Posterior cingulate gyrus (tissue), 11 donors: ENCODE measurements around the gene CASP3.
"Not testable (repeated sequence)": the region's sequence is repeated elsewhere in the genome, so short reads cannot be mapped to it uniquely, and the experiment has no call there.

Experiments used
- DNase-seq, 10 donors: peaks; one replicate each; pipeline versions ENCODE4 v3.0.0 to v3.0.0-alpha.2; 2020 to 2021; ENCODE audit warnings: mixed read lengths in 3 of 10
- intact Hi-C: fragments of 100-400 bp; cut with DNase I; formaldehyde crosslinking; loops from one replicate; pipeline ENCODE4 v1.15.1; 2023

The CASP3 gene

GRCh38 chr4:184599492-184600135 lies 49.6 kb downstream of the CASP3 start:
- intact Hi-C loops, result no loop called here
- no peak for DNase-seq

- no peak for DNase-seq
- intact Hi-C loops, result no loop called here
Observed at GRCh38 chr4:184598753-184599491, 50.3 kb downstream of the CASP3 start.

DNA sequence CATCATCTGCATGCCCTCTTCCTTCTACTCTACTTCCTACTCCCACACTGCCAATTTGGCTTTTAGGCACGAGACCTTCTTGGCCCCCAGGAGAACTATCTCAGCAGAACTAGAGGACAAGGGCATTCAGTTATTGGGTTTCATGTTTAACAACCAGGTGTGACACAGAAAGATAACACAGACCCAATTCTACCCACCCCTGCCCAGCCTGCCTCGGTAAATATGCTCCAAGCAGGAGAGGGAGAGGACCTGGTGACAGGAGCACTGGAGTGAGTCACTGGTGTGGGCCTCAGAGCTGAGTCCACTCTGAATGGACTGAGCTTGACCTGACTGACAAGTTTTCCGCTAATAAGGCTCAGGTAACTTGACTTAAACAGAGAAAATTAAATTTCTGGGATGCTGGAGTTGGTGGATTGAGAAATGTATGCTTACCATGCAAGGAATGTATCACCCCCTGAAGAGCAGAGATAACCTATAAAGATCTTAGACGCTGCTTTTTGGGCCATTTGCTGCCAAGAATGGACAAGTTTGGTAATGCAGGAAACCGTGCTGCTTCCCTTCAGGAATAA lies 52.5 kb downstream of the CASP3 start:
- intact Hi-C loops, result no loop called here
- DNase-seq, result no peak

DNA sequence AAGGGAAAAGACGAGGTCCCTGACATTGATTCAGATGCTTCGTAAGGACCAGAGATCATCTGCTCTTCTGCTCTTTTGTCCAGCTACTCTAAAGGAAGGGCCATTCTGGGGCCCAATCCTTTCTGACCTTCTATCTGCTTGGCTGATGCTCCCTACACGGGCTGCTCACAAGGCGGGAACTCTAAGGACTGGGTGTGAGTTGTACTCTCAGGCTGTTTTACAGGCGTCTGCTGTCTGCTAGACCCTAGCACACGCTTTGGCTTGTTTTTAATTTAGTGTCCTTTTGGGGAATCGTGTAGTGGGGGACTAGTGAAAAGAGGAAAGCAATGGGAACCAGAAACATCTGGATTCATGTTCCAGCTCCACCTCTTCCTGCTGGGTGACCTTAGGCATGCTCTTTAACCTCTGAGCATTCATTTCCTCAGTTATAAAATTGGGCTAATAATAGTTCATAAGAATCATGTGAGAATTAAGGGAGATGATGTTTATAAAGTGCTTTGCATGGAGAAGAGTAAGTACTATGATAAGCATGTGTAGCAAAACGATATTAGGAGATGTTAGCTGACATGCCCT lies 53.1 kb downstream of the CASP3 start:
- no peak for DNase-seq
- intact Hi-C loops, result no loop called here

DNA sequence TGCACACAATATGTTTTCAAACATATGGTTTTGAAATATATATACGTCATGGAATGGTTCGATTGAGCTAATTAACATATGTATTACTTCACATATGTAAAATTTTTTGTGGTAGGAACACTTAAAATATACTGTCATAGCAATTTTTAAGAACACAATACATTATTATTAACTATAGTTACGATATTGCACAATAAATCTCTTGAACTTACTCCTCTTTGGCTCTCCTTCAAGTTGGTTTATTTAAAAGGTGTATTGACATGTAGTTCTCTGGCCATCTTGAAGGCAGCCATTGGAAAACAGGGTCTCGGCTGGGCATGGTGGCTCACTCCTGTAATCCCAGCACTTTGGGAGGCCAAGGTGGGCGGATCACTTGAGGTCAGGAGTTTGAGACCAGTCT lies 53.8 kb downstream of the CASP3 start:
- no peak for DNase-seq
- intact Hi-C loops, result no loop called here

DNA sequence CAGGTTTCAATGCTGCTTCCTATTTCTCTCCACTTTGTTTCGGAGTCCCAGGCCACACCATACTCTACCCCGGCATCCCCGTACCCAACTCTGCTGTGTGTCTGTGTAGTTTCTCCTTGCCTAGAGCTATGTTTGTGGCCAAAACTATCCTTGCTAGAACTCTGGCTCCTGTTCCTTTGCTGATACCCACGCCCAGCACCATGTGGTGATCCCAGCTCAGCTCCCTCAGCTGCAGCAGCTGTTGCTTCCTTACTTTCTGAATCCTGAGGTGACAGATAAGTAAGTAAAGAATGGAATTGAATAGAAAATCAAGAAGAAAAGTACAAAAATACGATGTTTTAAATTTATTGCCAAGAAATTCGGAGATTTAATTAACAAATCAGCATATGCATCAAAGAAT lies 55.8 kb downstream of the CASP3 start:
- DNase-seq, result no peak
- intact Hi-C loops, result no loop called here

GRCh38 chr4:184591747-184592270 lies 57.4 kb downstream of the CASP3 start:
- DNase-seq, result not testable (repeated sequence)

GRCh38 chr4:184591070-184591677 lies 58.1 kb downstream of the CASP3 start:
- DNase-seq, result no peak
- intact Hi-C loops, result no loop called here

More at GRCh38 chr4:184591747-184592270, 57.4 kb downstream of the CASP3 start:
- intact Hi-C loops, result not testable (repeated sequence)

DNA sequence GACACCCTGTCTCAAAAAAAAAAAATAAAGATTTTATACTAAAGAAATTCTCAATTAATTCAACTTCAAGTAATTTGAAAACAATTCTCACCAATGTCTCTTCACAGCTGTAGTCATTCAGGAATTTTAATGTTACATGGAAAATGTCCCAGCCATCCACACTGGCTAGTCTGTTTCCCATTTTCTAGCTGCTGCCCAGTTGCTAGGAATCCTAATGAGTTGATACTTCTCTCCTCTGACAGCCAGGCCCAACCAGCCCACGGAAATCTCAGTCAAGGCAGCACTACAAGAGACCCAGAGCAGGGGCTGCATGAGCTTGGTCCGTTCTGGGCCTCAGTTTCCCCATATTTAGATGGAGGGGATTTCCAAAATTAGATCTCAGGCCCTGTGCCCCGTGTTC lies 59.1 kb downstream of the CASP3 start:
- peak in 1 of 10 donors; percentile 12 for DNase-seq
- intact Hi-C loops, result no loop called here

GRCh38 chr4:184588893-184589292 lies 60.4 kb downstream of the CASP3 start:
- DNase-seq, result peak in 1 of 10 donors; percentile 13

DNA sequence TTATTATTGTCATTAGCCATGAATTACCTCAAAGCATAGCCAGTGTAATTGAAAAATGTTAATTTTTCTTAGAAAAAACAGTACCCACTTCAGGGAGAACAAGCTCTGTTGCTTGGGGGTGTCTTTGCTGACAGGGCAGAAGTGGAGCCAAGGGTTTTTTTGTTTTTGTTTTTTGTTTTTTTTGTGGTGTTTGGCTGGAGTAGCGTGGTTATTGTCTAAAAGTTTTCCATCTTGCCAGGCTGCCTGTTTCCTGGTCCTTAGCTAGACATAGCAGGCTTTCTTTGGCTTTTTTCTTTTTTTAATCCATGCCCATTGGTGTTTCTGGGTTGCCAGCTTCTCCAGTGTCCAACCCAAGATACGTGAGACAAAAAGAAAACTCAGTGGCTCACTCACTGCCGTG lies 61.5 kb downstream of the CASP3 start:
- no peak for DNase-seq
- intact Hi-C loops, result no loop called here

More at GRCh38 chr4:184588893-184589292, 60.4 kb downstream of the CASP3 start:
- intact Hi-C loops, result no loop called here

- intact Hi-C loops, result no loop called here
Observed at GRCh38 chr4:184587221-184587620, 62.0 kb downstream of the CASP3 start.

DNA sequence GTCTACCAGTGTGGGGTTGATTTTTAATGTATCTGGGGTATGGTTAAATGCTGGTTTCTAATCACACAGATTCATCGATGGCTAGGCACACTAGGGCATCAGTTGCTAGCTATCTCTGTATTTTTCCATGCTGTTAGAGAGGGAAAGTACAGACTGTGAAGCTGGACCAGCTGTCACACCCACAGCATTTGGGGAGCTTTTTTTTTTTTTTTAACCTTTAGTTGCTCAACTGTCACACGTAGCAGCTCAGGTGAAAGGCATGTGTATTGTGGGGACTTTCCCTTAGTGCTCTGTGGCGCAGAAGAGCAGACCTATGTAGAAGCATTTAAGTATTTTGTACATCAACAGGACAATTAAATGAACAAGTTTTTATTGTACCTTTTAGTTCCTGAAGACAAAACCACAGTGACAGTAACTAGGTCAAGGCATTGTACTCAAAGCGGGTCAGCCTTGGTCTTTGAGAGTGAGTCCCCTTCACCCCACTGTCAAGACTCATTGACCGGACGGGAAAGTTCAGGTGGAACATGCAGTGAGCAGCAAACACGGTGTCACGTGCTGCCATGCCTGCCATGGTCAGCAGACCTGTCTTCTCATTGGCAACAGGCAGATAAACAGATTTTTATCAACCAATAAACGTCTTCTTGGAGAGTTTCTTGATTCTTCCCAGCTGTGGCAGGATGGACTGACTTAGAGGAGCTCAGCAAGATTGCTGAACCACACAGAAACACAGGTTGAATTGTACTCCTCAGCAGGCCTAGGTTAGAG lies 65.3 kb downstream of the CASP3 start:
- DNase-seq, result no peak
- intact Hi-C loops, result no loop called here

More at GRCh38 chr4:184587221-184587620, 62.0 kb downstream of the CASP3 start:
- DNase-seq, result no peak
